ENCODE measurements around the gene ZNF343. TPM values are rescaled to one million over a fixed set of nuclear protein-coding genes. Genes with fewer than 3 reads are reported as not detected.

ZNF343 gene
- total and polyA plus RNA-seq, 10 of the 15 experiments (the other 5 are each of a cell fraction or from before 2014, with no cell fraction given) = 1.3 to 11.1 (median 9.0) TPM

GRCh38 chr20:2470423-2471193 lies 38.1 kb downstream of the ZNF343 start, which contains the start of gene SNRPB (continued):
- TF ChIP-seq BMI1 (IDR thresholded peaks at IDR 0.05; ENCODE audit: borderline replicate concordance) = no peak
- TF ChIP-seq PML (IDR thresholded peaks at IDR 0.05; ENCODE audit: low read length) = peak; percentile 98
- TF ChIP-seq EP300 (IDR thresholded peaks at IDR 0.05; ENCODE audit: borderline replicate concordance in 1 of 2, control insufficient read depth in 1 of 2, low read depth in 2 of 2, low read length in 2 of 2) = no peak
- peak; percentile 92 for TF ChIP-seq GATAD2B (conservative IDR thresholded peaks at IDR 0.05; ENCODE audit: low read depth)
- TF ChIP-seq, protein P1, sequence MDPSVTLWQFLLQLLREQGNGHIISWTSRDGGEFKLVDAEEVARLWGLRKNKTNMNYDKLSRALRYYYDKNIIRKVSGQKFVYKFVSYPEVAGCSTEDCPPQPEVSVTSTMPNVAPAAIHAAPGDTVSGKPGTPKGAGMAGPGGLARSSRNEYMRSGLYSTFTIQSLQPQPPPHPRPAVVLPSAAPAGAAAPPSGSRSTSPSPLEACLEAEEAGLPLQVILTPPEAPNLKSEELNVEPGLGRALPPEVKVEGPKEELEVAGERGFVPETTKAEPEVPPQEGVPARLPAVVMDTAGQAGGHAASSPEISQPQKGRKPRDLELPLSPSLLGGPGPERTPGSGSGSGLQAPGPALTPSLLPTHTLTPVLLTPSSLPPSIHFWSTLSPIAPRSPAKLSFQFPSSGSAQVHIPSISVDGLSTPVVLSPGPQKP (IDR thresholded peaks at IDR 0.05; ENCODE audit: low read depth, low read length) = peak; percentile 99
- TF ChIP-seq JUNB (IDR thresholded peaks at IDR 0.05) = no peak
- no peak for TF ChIP-seq TARDBP (IDR thresholded peaks at IDR 0.05; ENCODE audit: borderline replicate concordance)
- no peak for TF ChIP-seq RCOR1 (conservative IDR thresholded peaks at IDR 0.05; ENCODE audit: low read depth, low read length)
- TF ChIP-seq RBBP5 (conservative IDR thresholded peaks at IDR 0.05) = no peak; the same call in 1 of the 2 replicates
- peak; percentile 97 for TF ChIP-seq POLR2AphosphoS5 (IDR thresholded peaks at IDR 0.05; ENCODE audit: low read length)
- TF ChIP-seq NKRF (conservative IDR thresholded peaks at IDR 0.05) = peak; percentile 87
- TF ChIP-seq ATF7 (IDR thresholded peaks at IDR 0.05; ENCODE audit: low read depth) = peak; percentile 71
- peak; percentile 54; the same call in 1 of the 2 replicates for TF ChIP-seq ZBED1 (IDR thresholded peaks at IDR 0.05; ENCODE audit: borderline replicate concordance)
- TF ChIP-seq CHD4 (IDR thresholded peaks at IDR 0.05) = no peak
- peak; percentile 58 for TF ChIP-seq EED (IDR thresholded peaks at IDR 0.05; ENCODE audit: low read depth)
- TF ChIP-seq KLF5 (IDR thresholded peaks at IDR 0.05; ENCODE audit: partially characterized antibody) = peak; percentile 85
- TF ChIP-seq HDAC2 (IDR thresholded peaks at IDR 0.05) = no peak
- TF ChIP-seq NR2C2 (IDR thresholded peaks at IDR 0.05; ENCODE audit: borderline replicate concordance, control insufficient read depth, insufficient read length, low read depth) = no peak
- no peak for TF ChIP-seq ZNF217 (IDR thresholded peaks at IDR 0.05)
- no peak for TF ChIP-seq JUND (IDR thresholded peaks at IDR 0.05; ENCODE audit: low read depth, low read length)
- peak; percentile 53 for TF ChIP-seq SIX5 (IDR thresholded peaks at IDR 0.05; ENCODE audit: low read depth, low read length, severe bottlenecking)
- peak; percentile 54; the same call in 1 of the 2 replicates for TF ChIP-seq TCF12 (IDR thresholded peaks at IDR 0.05; ENCODE audit: low read depth, low read length)
- TF ChIP-seq, protein P2, sequence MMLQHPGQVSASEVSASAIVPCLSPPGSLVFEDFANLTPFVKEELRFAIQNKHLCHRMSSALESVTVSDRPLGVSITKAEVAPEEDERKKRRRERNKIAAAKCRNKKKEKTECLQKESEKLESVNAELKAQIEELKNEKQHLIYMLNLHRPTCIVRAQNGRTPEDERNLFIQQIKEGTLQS (IDR thresholded peaks at IDR 0.05; ENCODE audit: borderline replicate concordance, extremely low read depth, low read depth, low read length) = no peak
- no peak for TF ChIP-seq BCL11A (IDR thresholded peaks at IDR 0.05; ENCODE audit: low read depth, low read length)
- peak; percentile 92 for TF ChIP-seq CREM (IDR thresholded peaks at IDR 0.05; ENCODE audit: low read depth)
- TF ChIP-seq, protein P3, sequence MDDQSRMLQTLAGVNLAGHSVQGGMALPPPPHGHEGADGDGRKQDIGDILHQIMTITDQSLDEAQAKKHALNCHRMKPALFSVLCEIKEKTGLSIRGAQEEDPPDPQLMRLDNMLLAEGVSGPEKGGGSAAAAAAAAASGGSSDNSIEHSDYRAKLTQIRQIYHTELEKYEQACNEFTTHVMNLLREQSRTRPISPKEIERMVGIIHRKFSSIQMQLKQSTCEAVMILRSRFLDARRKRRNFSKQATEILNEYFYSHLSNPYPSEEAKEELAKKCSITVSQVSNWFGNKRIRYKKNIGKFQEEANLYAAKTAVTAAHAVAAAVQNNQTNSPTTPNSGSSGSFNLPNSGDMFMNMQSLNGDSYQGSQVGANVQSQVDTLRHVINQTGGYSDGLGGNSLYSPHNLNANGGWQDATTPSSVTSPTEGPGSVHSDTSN (IDR thresholded peaks at IDR 0.05; ENCODE audit: insufficient replicate concordance, low read depth, low read length) = no peak
- TF ChIP-seq CBX3 (IDR thresholded peaks at IDR 0.05; ENCODE audit: borderline replicate concordance, low read depth) = no peak
- peak in 1 of 2 experiments; percentile 83; a peak in 2 of 4 replicates for TF ChIP-seq ETV6 (conservative IDR thresholded peaks at IDR 0.05 in 1 of 2, IDR thresholded peaks at IDR 0.05 in 1 of 2; ENCODE audit: borderline replicate concordance in 1 of 2, low read depth in 1 of 2)
